Brain microvascular endothelial cell (primary cell): ENCODE measurements around the gene MYPN.
A peak's percentile ranks its signal among the peaks of the same experiment; 100 is the strongest.

Experiments
- DNase-seq: peaks from one replicate; pipeline ENCODE4 v3.0.0-alpha.2; 2020
- H3K27ac ChIP-seq: fragments of 250-450 bp; sonication (Bioruptor Pico); 2 replicates; pipeline ENCODE4 v1.5.1; 2020; ENCODE audit warnings: mild to moderate bottlenecking, moderate library complexity
- H3K27me3 ChIP-seq: fragments of 250-450 bp; sonication (Bioruptor Pico); replicated peaks from 2 replicates; pipeline ENCODE4 v1.5.1; 2020; ENCODE audit warnings: mild to moderate bottlenecking
- H3K36me3 ChIP-seq: fragments of 250-450 bp; sonication (Bioruptor Pico); replicated peaks from 2 replicates; pipeline ENCODE4 v1.5.1; 2020; ENCODE audit warnings: mild to moderate bottlenecking
- H3K4me3 ChIP-seq: 2 replicates; pipeline ENCODE4 v1.5.1; 2011; ENCODE audit warnings: low read depth, mild to moderate bottlenecking, control low read depth, low read length, moderate library complexity
- CTCF ChIP-seq: IDR thresholded peaks from 2 replicates; pipeline ENCODE4 v1.5.1; 2011; ENCODE audit warnings: low read depth, mild to moderate bottlenecking, moderate library complexity, low read length, control low read depth, inconsistent platforms; ENCODE audit errors: missing control alignments
- in situ Hi-C: cut with HindIII; loops from 2 replicates; pipeline ENCODE4 v1.10.0; 2017; ENCODE audit warnings: low sequenced_read_pairs, low pct_ligation_motif_present

The MYPN gene

GRCh38 chr10:68135922-68136792 lies 26.9 kb downstream of the MYPN start:
- in situ Hi-C loops: no loop called here
- Histone ChIP-seq H3K27ac (peak overlapping the region; percentile 96), H3K36me3 (no peaks in the 10 kb centered on the region), H3K27me3 (no peaks in the 10 kb centered on the region), H3K4me3 (peak overlapping the region; percentile 10)
- TF ChIP-seq CTCF: no peak
- peak; percentile 81 for DNase-seq

- DNase-seq: no peak
- in situ Hi-C loops: no loop called here
- H3K27ac ChIP-seq: peak overlapping the region; percentile 96
- no peak for TF ChIP-seq CTCF
- H3K4me3 ChIP-seq: no peak overlapping the region
- no peaks in the 10 kb centered on the region for H3K36me3 ChIP-seq
- H3K27me3 ChIP-seq: no peaks in the 10 kb centered on the region
Observed at GRCh38 chr10:68137171-68137570, 27.9 kb downstream of the MYPN start.

GRCh38 chr10:68138526-68138925 lies 29.2 kb downstream of the MYPN start:
- in situ Hi-C loops: no loop called here
- no peak for TF ChIP-seq CTCF
- H3K36me3 ChIP-seq: no peaks in the 10 kb centered on the region
- DNase-seq: no peak
- H3K4me3 ChIP-seq: no peak overlapping the region
- no peak overlapping the region for H3K27ac ChIP-seq
- H3K27me3 ChIP-seq: no peaks in the 10 kb centered on the region

- no peak overlapping the region for H3K27ac ChIP-seq
Observed at GRCh38 chr10:68139448-68140272, 30.4 kb downstream of the MYPN start.

GRCh38 chr10:68142761-68143160 lies 33.5 kb downstream of the MYPN start:
- in situ Hi-C loops: no loop called here
- H3K27ac ChIP-seq: no peak overlapping the region
- no peaks in the 10 kb centered on the region for H3K36me3 ChIP-seq
- no peak for TF ChIP-seq CTCF
- no peak for DNase-seq
- no peaks in the 10 kb centered on the region for H3K27me3 ChIP-seq
- H3K4me3 ChIP-seq: no peak overlapping the region

More at GRCh38 chr10:68139448-68140272, 30.4 kb downstream of the MYPN start:
- Histone ChIP-seq H3K4me3 (no peak overlapping the region), H3K27me3 (no peaks in the 10 kb centered on the region), H3K36me3 (no peaks in the 10 kb centered on the region)
- DNase-seq: no peak
- TF ChIP-seq CTCF: no peak
- in situ Hi-C loops: no loop called here
